Measurements from ENCODE around the gene SNX9.

The SNX9 gene

GRCh38 chr6:157804448-157805327 is 18.4 kb upstream of the SNX9 start:
- no peaks in the 10 kb centered on the region for H3K36me3 ChIP-seq (ENCODE audit: control insufficient read depth in 2 of 2, insufficient read depth in 2 of 2, low read length in 2 of 2)
- H3K27me3 ChIP-seq (ENCODE audit: control insufficient read depth in 1 of 2, insufficient read depth in 2 of 2, low read length in 2 of 2): no peaks in the 10 kb centered on the region
- H3K27ac ChIP-seq (ENCODE audit: low read length): no peak overlapping the region

GRCh38 chr6:157806131-157806855 is 16.8 kb upstream of the SNX9 start:
- H3K4me3 ChIP-seq (ENCODE audit: low read length in 2 of 2): no peak overlapping the region
- no peaks in the 10 kb centered on the region for H3K27me3 ChIP-seq (ENCODE audit: control insufficient read depth in 1 of 2, insufficient read depth in 2 of 2, low read length in 2 of 2)
- H3K4me1 ChIP-seq (ENCODE audit: control insufficient read depth, insufficient read depth, low read length): no peaks in the 10 kb centered on the region
- H3K36me3 ChIP-seq (ENCODE audit: control insufficient read depth in 2 of 2, insufficient read depth in 2 of 2, low read length in 2 of 2): no peaks in the 10 kb centered on the region
- no peaks in the 10 kb centered on the region for H3K9me3 ChIP-seq (ENCODE audit: control insufficient read depth in 2 of 2, low read length in 2 of 2)
- H3K9ac ChIP-seq (ENCODE audit: low read length in 2 of 2): no peak overlapping the region
- H3K27ac ChIP-seq (ENCODE audit: low read length): no peak overlapping the region

More at GRCh38 chr6:157804448-157805327, 18.4 kb upstream of the SNX9 start:
- Histone ChIP-seq H3K9me3 (ENCODE audit: control insufficient read depth in 2 of 2, low read length in 2 of 2) (no peaks in the 10 kb centered on the region), H3K4me3 (ENCODE audit: low read length in 2 of 2) (no peak overlapping the region), H3K9ac (ENCODE audit: low read length in 2 of 2) (no peak overlapping the region), H3K4me1 (ENCODE audit: control insufficient read depth, insufficient read depth, low read length) (no peaks in the 10 kb centered on the region)

DNA sequence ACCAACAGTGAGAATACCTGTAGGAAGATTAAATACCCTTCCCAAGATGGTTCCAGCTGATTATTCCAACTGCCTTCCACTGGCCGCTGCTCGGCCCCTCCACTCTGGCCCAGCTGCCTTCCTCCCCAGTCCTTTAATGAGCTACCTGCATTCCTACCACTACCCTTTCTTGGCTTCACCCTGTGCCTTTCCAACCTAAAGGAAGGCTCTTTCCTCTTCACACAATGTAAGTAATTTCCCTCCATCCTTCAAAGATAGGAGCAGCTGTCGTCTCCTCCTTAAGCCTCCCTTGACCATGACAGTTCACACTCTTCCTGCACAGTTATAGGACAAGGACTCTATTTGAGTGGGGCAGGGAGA is 16.2 kb upstream of the SNX9 start:
- no peak overlapping the region for H3K27ac ChIP-seq (ENCODE audit: low read length)
- no peaks in the 10 kb centered on the region for H3K27me3 ChIP-seq (ENCODE audit: control insufficient read depth in 1 of 2, insufficient read depth in 2 of 2, low read length in 2 of 2)
- no peaks in the 10 kb centered on the region for H3K36me3 ChIP-seq (ENCODE audit: control insufficient read depth in 2 of 2, insufficient read depth in 2 of 2, low read length in 2 of 2)
- H3K4me1 ChIP-seq (ENCODE audit: control insufficient read depth, insufficient read depth, low read length): no peaks in the 10 kb centered on the region
- H3K9me3 ChIP-seq (ENCODE audit: control insufficient read depth in 2 of 2, low read length in 2 of 2): no peaks in the 10 kb centered on the region
- H3K4me3 ChIP-seq (ENCODE audit: low read length in 2 of 2): no peak overlapping the region
- no peak overlapping the region for H3K9ac ChIP-seq (ENCODE audit: low read length in 2 of 2)

DNA sequence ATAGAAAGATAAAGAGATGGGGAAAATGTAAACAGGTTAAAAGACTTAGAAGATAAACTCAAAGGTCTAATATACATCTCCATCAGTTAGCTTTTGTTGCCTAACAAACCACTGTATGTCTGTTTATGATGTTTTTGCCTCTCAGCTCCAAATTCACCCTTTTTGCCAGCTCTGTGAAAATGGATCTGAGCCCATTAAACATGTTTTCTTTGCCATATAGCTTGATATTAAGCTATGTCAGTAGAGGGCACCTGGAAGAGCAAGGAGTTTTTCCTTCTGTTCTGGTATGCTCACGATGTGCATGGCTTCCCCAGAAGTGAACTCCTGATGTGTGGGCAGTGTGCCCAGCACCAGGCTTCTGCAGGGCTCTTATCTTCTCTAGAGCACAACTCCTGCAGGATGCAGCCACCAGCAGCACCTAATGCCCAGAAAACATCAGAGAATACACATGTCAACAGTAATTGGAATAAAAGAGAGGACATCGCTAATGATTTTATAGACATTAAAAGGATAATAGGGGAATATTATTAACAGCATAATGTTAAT is 14.6 kb upstream of the SNX9 start:
- no peaks in the 10 kb centered on the region for H3K9me3 ChIP-seq (ENCODE audit: control insufficient read depth in 2 of 2, low read length in 2 of 2)
- H3K4me3 ChIP-seq (ENCODE audit: low read length in 2 of 2): no peak overlapping the region
- peaks cover 5% of the 10 kb centered on the region for H3K4me1 ChIP-seq (ENCODE audit: control insufficient read depth, insufficient read depth, low read length)

DNA sequence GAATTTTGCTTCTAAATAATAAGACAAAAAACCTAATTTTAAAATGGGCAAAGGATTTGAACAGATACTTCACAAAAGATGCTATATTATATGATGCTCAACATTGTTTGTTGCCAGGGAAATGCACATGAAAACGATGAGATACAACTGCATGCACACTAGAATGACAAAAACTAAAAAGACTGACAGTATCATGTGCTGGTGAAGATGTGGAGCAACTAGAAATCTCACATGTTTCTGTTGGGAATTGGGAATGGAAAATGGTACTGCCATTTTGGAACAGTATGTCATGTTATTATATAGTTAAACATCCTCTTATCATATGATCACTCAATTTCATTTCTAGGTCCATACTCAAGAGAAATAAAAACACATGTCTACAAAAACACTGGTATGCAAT is 13.4 kb upstream of the SNX9 start:
- Histone ChIP-seq H3K27ac (ENCODE audit: low read length) (no peak overlapping the region), H3K27me3 (ENCODE audit: control insufficient read depth in 1 of 2, insufficient read depth in 2 of 2, low read length in 2 of 2) (no peaks in the 10 kb centered on the region), H3K4me3 (ENCODE audit: low read length in 2 of 2) (no peak overlapping the region), H3K36me3 (ENCODE audit: control insufficient read depth in 2 of 2, insufficient read depth in 2 of 2, low read length in 2 of 2) (no peaks in the 10 kb centered on the region), H3K9me3 (ENCODE audit: control insufficient read depth in 2 of 2, low read length in 2 of 2) (no peaks in the 10 kb centered on the region), H3K4me1 (ENCODE audit: control insufficient read depth, insufficient read depth, low read length) (peaks cover 5% of the 10 kb centered on the region), H3K9ac (ENCODE audit: low read length in 2 of 2) (no peak overlapping the region)

More for the DNA sequence above, 14.6 kb upstream of the SNX9 start:
- Histone ChIP-seq H3K9ac (ENCODE audit: low read length in 2 of 2) (no peak overlapping the region), H3K27me3 (ENCODE audit: control insufficient read depth in 1 of 2, insufficient read depth in 2 of 2, low read length in 2 of 2) (no peaks in the 10 kb centered on the region), H3K27ac (ENCODE audit: low read length) (no peak overlapping the region), H3K36me3 (ENCODE audit: control insufficient read depth in 2 of 2, insufficient read depth in 2 of 2, low read length in 2 of 2) (no peaks in the 10 kb centered on the region)

DNA sequence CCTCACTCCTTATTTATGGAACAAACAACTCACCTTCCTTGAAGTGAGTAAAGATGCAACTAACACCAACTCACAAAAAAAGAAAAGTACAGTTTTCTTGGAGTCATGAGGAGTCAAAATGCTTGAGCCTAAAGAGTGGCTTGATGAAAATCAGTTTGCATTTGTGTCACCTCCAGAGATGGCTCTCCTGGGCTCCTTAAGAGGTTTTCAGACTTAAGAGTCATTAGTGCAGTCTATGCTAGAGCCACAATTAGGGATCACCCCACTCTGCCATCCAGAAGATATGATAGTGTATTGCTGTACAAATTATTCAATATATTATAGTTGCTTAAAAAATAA is 11.9 kb upstream of the SNX9 start:
- Histone ChIP-seq H3K27me3 (ENCODE audit: control insufficient read depth in 1 of 2, insufficient read depth in 2 of 2, low read length in 2 of 2) (no peaks in the 10 kb centered on the region), H3K4me3 (ENCODE audit: low read length in 2 of 2) (no peak overlapping the region), H3K36me3 (ENCODE audit: control insufficient read depth in 2 of 2, insufficient read depth in 2 of 2, low read length in 2 of 2) (no peaks in the 10 kb centered on the region), H3K9me3 (ENCODE audit: control insufficient read depth in 2 of 2, low read length in 2 of 2) (no peaks in the 10 kb centered on the region), H3K4me1 (ENCODE audit: control insufficient read depth, insufficient read depth, low read length) (peaks cover 5% of the 10 kb centered on the region), H3K9ac (ENCODE audit: low read length in 2 of 2) (no peak overlapping the region), H3K27ac (ENCODE audit: low read length) (no peak overlapping the region)

DNA sequence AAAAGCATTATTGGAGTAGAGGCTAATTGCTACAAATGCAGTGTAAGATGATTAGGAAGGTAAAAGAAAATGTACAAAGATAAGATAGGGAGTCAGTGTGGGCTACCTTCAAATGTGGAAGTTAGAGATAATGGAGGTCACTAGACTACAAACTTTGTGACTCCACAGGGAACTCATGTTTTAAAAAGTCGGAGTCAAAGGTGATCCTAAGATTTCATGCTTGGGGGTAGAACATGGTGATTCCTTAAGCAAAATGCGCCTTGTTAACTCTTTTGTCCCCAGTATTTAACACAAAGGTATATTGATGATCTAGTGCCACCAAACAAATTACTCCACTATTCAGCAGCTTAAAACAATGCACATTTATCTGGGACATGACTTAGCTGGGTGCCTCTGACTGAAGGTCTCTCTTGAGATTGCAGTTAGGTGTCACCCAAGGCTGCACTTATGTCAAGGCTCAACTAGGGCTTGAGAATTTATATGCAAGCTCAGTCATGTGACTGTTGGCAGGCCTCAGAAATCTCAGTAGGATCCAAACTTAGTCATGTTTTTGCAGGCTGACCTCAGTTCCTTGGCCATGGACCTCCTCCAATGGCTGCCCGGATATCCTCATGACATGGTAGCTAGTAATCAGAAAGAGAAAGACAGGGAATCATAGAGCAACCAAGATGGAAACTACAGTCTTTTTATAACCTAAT is 11.4 kb upstream of the SNX9 start:
- Histone ChIP-seq H3K9me3 (ENCODE audit: control insufficient read depth in 2 of 2, low read length in 2 of 2) (no peaks in the 10 kb centered on the region), H3K27ac (ENCODE audit: low read length) (no peak overlapping the region), H3K4me1 (ENCODE audit: control insufficient read depth, insufficient read depth, low read length) (peaks cover 5% of the 10 kb centered on the region), H3K4me3 (ENCODE audit: low read length in 2 of 2) (no peak overlapping the region), H3K36me3 (ENCODE audit: control insufficient read depth in 2 of 2, insufficient read depth in 2 of 2, low read length in 2 of 2) (no peaks in the 10 kb centered on the region), H3K9ac (ENCODE audit: low read length in 2 of 2) (no peak overlapping the region), H3K27me3 (ENCODE audit: control insufficient read depth in 1 of 2, insufficient read depth in 2 of 2, low read length in 2 of 2) (no peaks in the 10 kb centered on the region)

- Histone ChIP-seq H3K27ac (ENCODE audit: low read length) (no peak overlapping the region), H3K4me3 (ENCODE audit: low read length in 2 of 2) (no peak overlapping the region), H3K36me3 (ENCODE audit: control insufficient read depth in 2 of 2, insufficient read depth in 2 of 2, low read length in 2 of 2) (no peaks in the 10 kb centered on the region), H3K27me3 (ENCODE audit: control insufficient read depth in 1 of 2, insufficient read depth in 2 of 2, low read length in 2 of 2) (no peaks in the 10 kb centered on the region), H3K9ac (ENCODE audit: low read length in 2 of 2) (no peak overlapping the region), H3K9me3 (ENCODE audit: control insufficient read depth in 2 of 2, low read length in 2 of 2) (no peaks in the 10 kb centered on the region), H3K4me1 (ENCODE audit: control insufficient read depth, insufficient read depth, low read length) (peaks cover 5% of the 10 kb centered on the region)
These were observed 10.4 kb upstream of the SNX9 start for GRCh38 chr6:157812425-157813171.

GRCh38 chr6:157813191-157813590 is 9.9 kb upstream of the SNX9 start:
- Histone ChIP-seq H3K9ac (ENCODE audit: low read length in 2 of 2) (no peak overlapping the region), H3K36me3 (ENCODE audit: control insufficient read depth in 2 of 2, insufficient read depth in 2 of 2, low read length in 2 of 2) (no peaks in the 10 kb centered on the region), H3K4me3 (ENCODE audit: low read length in 2 of 2) (peak overlapping the region in 1 of 2 donors; percentile 30), H3K27me3 (ENCODE audit: control insufficient read depth in 1 of 2, insufficient read depth in 2 of 2, low read length in 2 of 2) (no peaks in the 10 kb centered on the region), H3K4me1 (ENCODE audit: control insufficient read depth, insufficient read depth, low read length) (peaks cover 5% of the 10 kb centered on the region), H3K27ac (ENCODE audit: low read length) (peak overlapping the region; percentile 56), H3K9me3 (ENCODE audit: control insufficient read depth in 2 of 2, low read length in 2 of 2) (no peaks in the 10 kb centered on the region)

All from stomach smooth muscle (tissue), 2 donors.